ENCODE measurements around the gene LSS. TPM values are rescaled to one million over a fixed set of nuclear protein-coding genes. Genes with fewer than 3 reads are reported as not detected.

The LSS gene
- total and polyA plus RNA-seq, 2 of the 4 experiments (the other 2 are of a cell fraction) = 43.4 to 58.1 TPM

DNA sequence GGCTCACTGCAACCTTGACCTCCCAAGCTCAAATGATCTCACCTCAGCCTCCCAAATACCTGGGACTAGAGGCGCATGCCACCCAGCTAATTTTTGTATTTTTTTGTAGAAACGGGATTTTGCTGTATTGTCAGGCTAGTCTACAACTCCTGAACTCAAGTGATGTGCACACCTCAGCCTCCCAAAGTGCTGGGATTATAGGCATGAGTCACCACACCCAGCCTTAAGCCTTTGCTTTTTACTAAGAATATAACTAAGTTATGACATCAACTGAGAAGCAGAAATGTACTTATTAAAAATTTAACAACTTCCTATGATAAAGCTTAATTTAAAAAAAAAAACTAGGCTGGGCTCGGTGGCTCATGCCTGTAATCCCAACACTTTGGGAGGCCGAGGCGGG lies 8.9 kb upstream of the LSS start:
- H2BK15ac ChIP-seq (ENCODE audit: low read depth, low read length) = no peak overlapping the region
- H2BK20ac ChIP-seq (ENCODE audit: low read depth, low read length) = no peak overlapping the region
- no peak overlapping the region for H3K27ac ChIP-seq (ENCODE audit: insufficient read depth, low read length)
- no peak overlapping the region for H4K91ac ChIP-seq (ENCODE audit: insufficient read depth, low read depth, low read length)
- no peak overlapping the region for H4K5ac ChIP-seq (ENCODE audit: low read depth, low read length)
- H3K23ac ChIP-seq (ENCODE audit: low read depth, low read length) = no peak overlapping the region
- in situ Hi-C loops (cut with MboI; ENCODE audit: low sequenced_read_pairs) = no loop called here
- no peak overlapping the region for H2AFZ ChIP-seq (replicated peaks; ENCODE audit: low read length, poor library complexity)
- no peak for DNase-seq
- TF ChIP-seq RAD21 (IDR thresholded peaks at IDR 0.05; ENCODE audit: low read length) (no peak), MAFK (IDR thresholded peaks at IDR 0.05; ENCODE audit: low read depth, low read length) (no peak), MXI1 (IDR thresholded peaks at IDR 0.05; ENCODE audit: borderline replicate concordance, low read depth, low read length) (no peak), SMC3 (IDR thresholded peaks at IDR 0.05; ENCODE audit: low read depth, low read length) (no peak), POLR2A (IDR thresholded peaks at IDR 0.05; ENCODE audit: low read depth, low read length) (no peak)
- TF ChIP-seq, protein P1, sequence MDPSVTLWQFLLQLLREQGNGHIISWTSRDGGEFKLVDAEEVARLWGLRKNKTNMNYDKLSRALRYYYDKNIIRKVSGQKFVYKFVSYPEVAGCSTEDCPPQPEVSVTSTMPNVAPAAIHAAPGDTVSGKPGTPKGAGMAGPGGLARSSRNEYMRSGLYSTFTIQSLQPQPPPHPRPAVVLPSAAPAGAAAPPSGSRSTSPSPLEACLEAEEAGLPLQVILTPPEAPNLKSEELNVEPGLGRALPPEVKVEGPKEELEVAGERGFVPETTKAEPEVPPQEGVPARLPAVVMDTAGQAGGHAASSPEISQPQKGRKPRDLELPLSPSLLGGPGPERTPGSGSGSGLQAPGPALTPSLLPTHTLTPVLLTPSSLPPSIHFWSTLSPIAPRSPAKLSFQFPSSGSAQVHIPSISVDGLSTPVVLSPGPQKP (IDR thresholded peaks at IDR 0.05; ENCODE audit: borderline replicate concordance, low read depth, low read length) = no peak
- no peak overlapping the region for H3K14ac ChIP-seq (replicated peaks; ENCODE audit: low read depth, low read length)
- no CpG with 5 or more reads among the region's 5 CpGs for WGBS, 2 experiments (ENCODE audit: extremely low coverage in 2 of 2, insufficient read length in 1 of 2)
- no peaks in the 10 kb centered on the region for H3K9me3 ChIP-seq (ENCODE audit: control insufficient read depth, insufficient read depth, low read length)
- no peak overlapping the region for H2BK120ac ChIP-seq (ENCODE audit: low read depth, low read length)
- H2AK5ac ChIP-seq (ENCODE audit: low read depth, low read length) = no peak overlapping the region
- no peak overlapping the region for H3K9ac ChIP-seq (ENCODE audit: low read depth, low read length)
- no peaks in the 10 kb centered on the region; the same call in 1 of the 2 replicates for H3K4me1 ChIP-seq (ENCODE audit: control insufficient read depth, insufficient read depth, low read length)
- no peak overlapping the region for H4K8ac ChIP-seq (ENCODE audit: low read depth in 2 of 2, low read length in 2 of 2)
- H3K27me3 ChIP-seq (ENCODE audit: control insufficient read depth, insufficient read depth, low read length) = no peaks in the 10 kb centered on the region
- H2AK9ac ChIP-seq (replicated peaks; ENCODE audit: low read depth, low read length, poor library complexity) = no peak overlapping the region
- H2BK5ac ChIP-seq (ENCODE audit: low read depth, low read length, poor library complexity, severe bottlenecking) = no peak overlapping the region
- H3K79me1 ChIP-seq (ENCODE audit: low read depth in 1 of 2, low read length in 2 of 2) = peaks cover 0 to 27% of the 10 kb centered on the region in 2 experiments; a peak in 3 of 4 replicates
- H3K56ac ChIP-seq (ENCODE audit: extremely low read depth, insufficient read depth, low read length) = no peak overlapping the region
- peaks cover 7% of the 10 kb centered on the region for H3K9me1 ChIP-seq (ENCODE audit: insufficient read depth, low read length)
- dilution Hi-C loops (cut with HindIII; ENCODE audit: low sequenced_read_pairs, unreplicated experiment) = no loop called here
- peaks cover 60% of the 10 kb centered on the region for H3K36me3 ChIP-seq (ENCODE audit: control insufficient read depth, insufficient read depth, low read length)
- no peak overlapping the region for H3K4ac ChIP-seq (ENCODE audit: low read depth, low read length)
- ATAC-seq (ENCODE audit: low read depth) = no peak
- intact Hi-C loops (cut with micrococcal nuclease) = no loop called here
- no peak overlapping the region for H3K4me3 ChIP-seq (ENCODE audit: insufficient read depth, low read depth, low read length)
- no peak overlapping the region for H3K4me2 ChIP-seq (ENCODE audit: low read depth, low read length)
- H3K18ac ChIP-seq (ENCODE audit: low read depth, low read length) = no peak overlapping the region
- ChIA-PET CTCF (no interaction called here), POLR2A (ENCODE audit: unreplicated experiment) (no interaction called here)
- H4K20me1 ChIP-seq (ENCODE audit: insufficient read depth, low read length) = no peaks in the 10 kb centered on the region
- no TSS peak for BruUV-seq (replicated peaks)
